ENCODE measurements around the gene FBLN2. TPM values are rescaled to one million over a fixed set of nuclear protein-coding genes. Genes with fewer than 3 reads are reported as not detected.

Gene FBLN2
- polyA plus RNA-seq, 2 of the 4 experiments (the other 2 are of a cell fraction), result 1.1 to 2.7 TPM

DNA sequence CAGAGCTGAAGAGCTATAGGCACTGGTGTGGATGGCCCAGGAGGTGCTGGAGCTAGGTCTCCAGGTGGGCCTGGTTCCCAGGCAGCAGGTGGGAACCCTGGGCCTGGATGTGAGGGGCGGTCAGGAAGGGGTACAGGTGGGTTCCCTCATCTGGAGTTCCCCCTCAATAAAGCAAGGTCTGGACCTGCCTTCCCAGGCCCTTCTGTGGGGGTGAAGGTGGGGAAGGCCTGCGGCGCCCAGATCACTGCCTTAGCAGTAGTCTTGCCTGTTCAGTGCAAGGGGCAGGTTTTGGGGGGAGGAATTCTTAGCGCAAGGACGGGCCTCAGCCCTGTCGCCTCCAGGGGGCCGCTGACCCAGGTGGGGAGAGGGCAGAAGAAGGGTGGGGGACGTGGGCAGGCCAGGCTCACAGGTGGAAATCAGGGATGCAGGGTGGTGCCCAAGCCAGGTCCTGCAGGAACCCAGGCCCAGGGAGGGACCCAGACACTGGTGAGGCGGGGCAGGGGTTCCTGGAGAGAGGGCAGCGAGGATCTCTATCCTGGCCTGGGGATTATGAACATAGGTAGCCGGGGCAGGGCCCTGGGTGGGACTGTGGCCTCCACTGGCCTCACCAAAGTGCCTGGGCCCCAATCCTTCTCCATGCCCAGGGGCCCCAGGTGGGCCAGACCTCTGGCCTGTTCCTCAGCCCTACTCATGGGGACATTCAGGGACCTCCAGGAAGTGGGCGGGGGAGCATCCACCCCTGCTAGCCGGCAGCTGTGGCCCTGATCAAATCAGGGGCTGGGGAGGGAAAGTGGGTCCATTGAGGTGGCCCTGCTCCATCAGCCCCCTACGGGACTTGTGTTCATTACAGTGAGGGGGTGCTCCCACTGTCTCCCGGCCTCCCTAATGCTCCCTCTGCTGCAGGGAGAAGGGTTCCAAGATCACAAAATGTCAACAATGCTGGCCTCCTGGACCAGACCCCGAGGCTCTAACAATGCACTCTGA lies 43.5 kb upstream of the FBLN2 start:
- POLR2A ChIA-PET, result no interaction called here
- peak overlapping the region in 1 of 2 experiments; percentile 71; a peak in 1 of 6 replicates for H3K27ac ChIP-seq

DNA sequence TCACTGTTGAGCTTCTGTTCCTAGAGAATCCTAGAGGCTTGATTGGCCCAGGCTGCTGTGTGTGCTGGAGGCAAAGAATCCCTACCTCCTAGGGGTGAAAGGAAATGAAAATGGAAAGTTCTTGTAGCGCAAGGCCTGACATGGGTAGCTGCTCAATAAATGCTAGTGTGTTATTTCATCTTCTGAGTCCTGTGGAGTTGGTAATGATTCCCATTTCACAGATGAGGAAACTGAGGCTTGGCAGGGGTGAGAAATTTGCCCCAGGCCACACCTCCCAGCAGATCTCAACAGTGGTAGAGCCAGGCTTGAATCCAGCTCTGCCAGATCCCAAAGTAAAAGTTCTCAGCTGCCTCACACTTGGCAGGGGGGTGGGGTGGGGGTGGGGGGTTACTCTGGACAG lies 42.7 kb upstream of the FBLN2 start:
- POLR2A ChIA-PET, result no interaction called here
- no peak for DNase-seq (ENCODE audit: low read depth in 1 of 2, low spot score in 1 of 2)

More for the DNA sequence above, 43.5 kb upstream of the FBLN2 start:
- TF ChIP-seq ZSCAN20 (CRISPR knock-in tag; IDR thresholded peaks at IDR 0.05) (no peak), KDM1A (IDR thresholded peaks at IDR 0.05; ENCODE audit: low read depth) (no peak), ZNF302 (CRISPR knock-in tag; IDR thresholded peaks at IDR 0.05) (no peak), SREBF2 (IDR thresholded peaks at IDR 0.05) (no peak), GATA3 (IDR thresholded peaks at IDR 0.05; ENCODE audit: borderline replicate concordance) (no peak), ZC3H11A (IDR thresholded peaks at IDR 0.05) (no peak), EP300 (IDR thresholded peaks at IDR 0.05) (no peak), FOXS1 (CRISPR knock-in tag; IDR thresholded peaks at IDR 0.05) (no peak), CEBPB (IDR thresholded peaks at IDR 0.05) (no peak), JUN (IDR thresholded peaks at IDR 0.05) (no peak), NR3C1 (IDR thresholded peaks at IDR 0.05) (no peak), SMC3 (IDR thresholded peaks at IDR 0.05) (no peak), RNF2 (IDR thresholded peaks at IDR 0.05; ENCODE audit: borderline replicate concordance, low read depth) (no peak), HEYL (CRISPR knock-in tag; IDR thresholded peaks at IDR 0.05) (no peak)
- TF ChIP-seq, protein P1, sequence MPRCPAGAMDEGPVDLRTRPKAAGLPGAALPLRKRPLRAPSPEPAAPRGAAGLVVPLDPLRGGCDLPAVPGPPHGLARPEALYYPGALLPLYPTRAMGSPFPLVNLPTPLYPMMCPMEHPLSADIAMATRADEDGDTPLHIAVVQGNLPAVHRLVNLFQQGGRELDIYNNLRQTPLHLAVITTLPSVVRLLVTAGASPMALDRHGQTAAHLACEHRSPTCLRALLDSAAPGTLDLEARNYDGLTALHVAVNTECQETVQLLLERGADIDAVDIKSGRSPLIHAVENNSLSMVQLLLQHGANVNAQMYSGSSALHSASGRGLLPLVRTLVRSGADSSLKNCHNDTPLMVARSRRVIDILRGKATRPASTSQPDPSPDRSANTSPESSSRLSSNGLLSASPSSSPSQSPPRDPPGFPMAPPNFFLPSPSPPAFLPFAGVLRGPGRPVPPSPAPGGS (IDR thresholded peaks at IDR 0.05), result no peak
- TF ChIP-seq, protein P2, sequence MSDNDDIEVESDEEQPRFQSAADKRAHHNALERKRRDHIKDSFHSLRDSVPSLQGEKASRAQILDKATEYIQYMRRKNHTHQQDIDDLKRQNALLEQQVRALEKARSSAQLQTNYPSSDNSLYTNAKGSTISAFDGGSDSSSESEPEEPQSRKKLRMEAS (IDR thresholded peaks at IDR 0.05), result no peak
- H3K9me3 ChIP-seq, result no peaks in the 10 kb centered on the region
- DNase-seq (ENCODE audit: low read depth in 1 of 2, low spot score in 1 of 2) (no peak), FAIRE-seq (no peak), ATAC-seq (no peak)
- H3K4me1 ChIP-seq, result peaks cover 6% of the 10 kb centered on the region; the same call in 1 of the 3 replicates
- CTCF ChIA-PET, result interaction anchor here (0.8 to 14.0 kb wide), 4 partner anchors 10 to 144 kb away, joined by 3 to 1096 read pairs (median 89); no protein-coding TSS in a partner anchor
- no peak overlapping the region for H3K4me3 ChIP-seq
- WGBS (ENCODE audit: missing lambda C conversion rate), result 91% methylated on average over 9 of the region's 16 CpGs
- no peak overlapping the region for H3K4me2 ChIP-seq

More for the DNA sequence above, 42.7 kb upstream of the FBLN2 start:
- no peaks in the 10 kb centered on the region for H3K9me3 ChIP-seq
- CTCF ChIA-PET, result interaction anchor here (1.0 to 14.0 kb wide), 3 partner anchors 11 to 144 kb away, joined by 4 to 98 read pairs (median 80); no protein-coding TSS in a partner anchor
- H3K4me3 ChIP-seq, result no peak overlapping the region
- no peak for FAIRE-seq
- 100% methylated on average over 1 of the region's 1 CpG for WGBS (ENCODE audit: missing lambda C conversion rate)
- no peak overlapping the region for H3K4me2 ChIP-seq
- peaks cover 6% of the 10 kb centered on the region; the same call in 1 of the 3 replicates for H3K4me1 ChIP-seq
- H3K27ac ChIP-seq, result no peak overlapping the region
- TF ChIP-seq EHMT2 (IDR thresholded peaks at IDR 0.05; ENCODE audit: low read depth), result no peak
- TF ChIP-seq CEBPB (IDR thresholded peaks at IDR 0.05), result no peak
- TF ChIP-seq, protein P3, sequence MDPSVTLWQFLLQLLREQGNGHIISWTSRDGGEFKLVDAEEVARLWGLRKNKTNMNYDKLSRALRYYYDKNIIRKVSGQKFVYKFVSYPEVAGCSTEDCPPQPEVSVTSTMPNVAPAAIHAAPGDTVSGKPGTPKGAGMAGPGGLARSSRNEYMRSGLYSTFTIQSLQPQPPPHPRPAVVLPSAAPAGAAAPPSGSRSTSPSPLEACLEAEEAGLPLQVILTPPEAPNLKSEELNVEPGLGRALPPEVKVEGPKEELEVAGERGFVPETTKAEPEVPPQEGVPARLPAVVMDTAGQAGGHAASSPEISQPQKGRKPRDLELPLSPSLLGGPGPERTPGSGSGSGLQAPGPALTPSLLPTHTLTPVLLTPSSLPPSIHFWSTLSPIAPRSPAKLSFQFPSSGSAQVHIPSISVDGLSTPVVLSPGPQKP (IDR thresholded peaks at IDR 0.05; ENCODE audit: low read depth, low read length), result no peak
- TF ChIP-seq, protein P1 (IDR thresholded peaks at IDR 0.05), result no peak
- TF ChIP-seq NFE2L2 (conservative IDR thresholded peaks at IDR 0.05; ENCODE audit: low read length), result no peak
- no peak for TF ChIP-seq POLR2AphosphoS2 (conservative IDR thresholded peaks at IDR 0.05; ENCODE audit: low read length)
- TF ChIP-seq, protein P4, sequence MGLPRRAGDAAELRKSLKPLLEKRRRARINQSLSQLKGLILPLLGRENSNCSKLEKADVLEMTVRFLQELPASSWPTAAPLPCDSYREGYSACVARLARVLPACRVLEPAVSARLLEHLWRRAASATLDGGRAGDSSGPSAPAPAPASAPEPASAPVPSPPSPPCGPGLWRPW (IDR thresholded peaks at IDR 0.05), result no peak
- TF ChIP-seq CHD2 (IDR thresholded peaks at IDR 0.05; ENCODE audit: low read length, partially characterized antibody), result no peak
- TF ChIP-seq, protein P5, sequence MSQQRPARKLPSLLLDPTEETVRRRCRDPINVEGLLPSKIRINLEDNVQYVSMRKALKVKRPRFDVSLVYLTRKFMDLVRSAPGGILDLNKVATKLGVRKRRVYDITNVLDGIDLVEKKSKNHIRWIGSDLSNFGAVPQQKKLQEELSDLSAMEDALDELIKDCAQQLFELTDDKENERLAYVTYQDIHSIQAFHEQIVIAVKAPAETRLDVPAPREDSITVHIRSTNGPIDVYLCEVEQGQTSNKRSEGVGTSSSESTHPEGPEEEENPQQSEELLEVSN (IDR thresholded peaks at IDR 0.05; ENCODE audit: borderline replicate concordance, low read depth), result no peak
- TF ChIP-seq, protein P6, sequence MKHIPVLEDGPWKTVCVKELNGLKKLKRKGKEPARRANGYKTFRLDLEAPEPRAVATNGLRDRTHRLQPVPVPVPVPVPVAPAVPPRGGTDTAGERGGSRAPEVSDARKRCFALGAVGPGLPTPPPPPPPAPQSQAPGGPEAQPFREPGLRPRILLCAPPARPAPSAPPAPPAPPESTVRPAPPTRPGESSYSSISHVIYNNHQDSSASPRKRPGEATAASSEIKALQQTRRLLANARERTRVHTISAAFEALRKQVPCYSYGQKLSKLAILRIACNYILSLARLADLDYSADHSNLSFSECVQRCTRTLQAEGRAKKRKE (CRISPR knock-in tag; IDR thresholded peaks at IDR 0.05; ENCODE audit: low read depth), result no peak
- TF ChIP-seq JUN (IDR thresholded peaks at IDR 0.05), result no peak
- no peak for TF ChIP-seq RARB (CRISPR knock-in tag; IDR thresholded peaks at IDR 0.05)
- ATAC-seq, result no peak

Measured in A549 (cell line).